Nephron progenitor cell (in vitro differentiated cells): ENCODE measurements around the gene BLOC1S5.
"Not testable (repeated sequence)": the region's sequence is repeated elsewhere in the genome, so short reads cannot be mapped to it uniquely, and the experiment has no call there.

Experiments used
- DNase-seq: peaks from one replicate; pipeline ENCODE4 v3.0.0; 2021
- H3K27ac Mint-ChIP-seq: 2 replicates; pipeline ENCODE4 v1.8.0; 2021; ENCODE audit warnings: mild to moderate bottlenecking, moderate library complexity, mixed read lengths
- H3K27me3 Mint-ChIP-seq: 2 replicates; pipeline ENCODE4 v1.8.0; 2021; ENCODE audit warnings: mild to moderate bottlenecking, low read depth, mixed read lengths; ENCODE audit not compliant: poor library complexity
- H3K36me3 Mint-ChIP-seq: 2 replicates; pipeline ENCODE4 v1.8.0; 2021; ENCODE audit warnings: low read depth, mixed read lengths
- H3K4me1 Mint-ChIP-seq: 2 replicates; pipeline ENCODE4 v1.8.0; 2021; ENCODE audit warnings: mixed read lengths
- H3K4me3 Mint-ChIP-seq: 2 replicates; pipeline ENCODE4 v1.8.0; 2021; ENCODE audit warnings: mild to moderate bottlenecking, moderate library complexity, mixed read lengths
- H3K9me3 Mint-ChIP-seq: 2 replicates; pipeline ENCODE4 v1.8.0; 2021; ENCODE audit warnings: mild to moderate bottlenecking, moderate library complexity, mixed read lengths
- TF ChIP-seq, protein P1 (sequence below): fragments of 200-600 bp; sonication (generic); IDR thresholded peaks from 2 replicates; pipeline ENCODE4 v1.5.0; 2021; ENCODE audit warnings: antibody characterized with exemption

Gene BLOC1S5

DNA sequence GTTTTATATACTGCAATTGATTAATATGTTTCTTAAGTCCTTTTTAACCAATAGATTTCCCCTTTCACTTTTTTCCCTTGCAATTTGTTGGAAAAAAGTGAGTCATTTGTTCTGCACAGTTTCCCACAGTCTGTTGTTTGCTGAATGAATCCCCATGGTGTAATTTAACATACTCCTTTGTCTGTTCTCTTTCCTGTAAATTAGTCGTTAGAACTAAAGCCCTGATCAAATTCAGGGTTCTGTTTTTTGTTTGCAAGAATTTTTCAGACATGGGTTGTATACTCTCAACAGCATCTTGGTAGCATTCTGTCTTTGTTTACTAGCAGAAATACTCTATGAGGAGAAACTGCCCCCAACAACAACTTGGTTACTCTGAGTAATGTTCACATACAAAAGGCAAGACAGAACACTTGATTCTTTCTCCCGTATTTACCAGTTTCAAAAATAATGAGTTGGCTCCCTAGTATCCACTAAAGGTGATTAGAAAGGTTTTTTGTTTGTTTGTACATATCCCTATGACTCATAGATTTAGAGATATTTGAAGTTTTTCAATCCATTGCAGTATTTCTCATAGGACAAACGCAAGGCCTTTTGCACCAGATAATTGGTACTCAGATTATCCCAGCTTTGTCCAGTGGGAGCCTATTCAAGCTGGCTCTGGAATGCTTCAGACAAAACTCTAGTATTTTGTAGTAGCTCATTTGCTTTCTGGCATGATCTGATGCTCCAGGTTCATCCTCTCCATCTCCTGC lies 16.5 kb downstream of the BLOC1S5 start:
- H3K4me1 Mint-ChIP-seq, result no peaks in the 10 kb centered on the region
- H3K4me3 Mint-ChIP-seq, result no peak overlapping the region
- peaks cover 62% of the 10 kb centered on the region for H3K9me3 Mint-ChIP-seq
- TF ChIP-seq, protein P1, sequence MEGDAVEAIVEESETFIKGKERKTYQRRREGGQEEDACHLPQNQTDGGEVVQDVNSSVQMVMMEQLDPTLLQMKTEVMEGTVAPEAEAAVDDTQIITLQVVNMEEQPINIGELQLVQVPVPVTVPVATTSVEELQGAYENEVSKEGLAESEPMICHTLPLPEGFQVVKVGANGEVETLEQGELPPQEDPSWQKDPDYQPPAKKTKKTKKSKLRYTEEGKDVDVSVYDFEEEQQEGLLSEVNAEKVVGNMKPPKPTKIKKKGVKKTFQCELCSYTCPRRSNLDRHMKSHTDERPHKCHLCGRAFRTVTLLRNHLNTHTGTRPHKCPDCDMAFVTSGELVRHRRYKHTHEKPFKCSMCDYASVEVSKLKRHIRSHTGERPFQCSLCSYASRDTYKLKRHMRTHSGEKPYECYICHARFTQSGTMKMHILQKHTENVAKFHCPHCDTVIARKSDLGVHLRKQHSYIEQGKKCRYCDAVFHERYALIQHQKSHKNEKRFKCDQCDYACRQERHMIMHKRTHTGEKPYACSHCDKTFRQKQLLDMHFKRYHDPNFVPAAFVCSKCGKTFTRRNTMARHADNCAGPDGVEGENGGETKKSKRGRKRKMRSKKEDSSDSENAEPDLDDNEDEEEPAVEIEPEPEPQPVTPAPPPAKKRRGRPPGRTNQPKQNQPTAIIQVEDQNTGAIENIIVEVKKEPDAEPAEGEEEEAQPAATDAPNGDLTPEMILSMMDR, result no peak
- no peak for DNase-seq
- peaks cover 90% of the 10 kb centered on the region for H3K36me3 Mint-ChIP-seq
- no peaks in the 10 kb centered on the region for H3K27me3 Mint-ChIP-seq
- H3K27ac Mint-ChIP-seq, result no peak overlapping the region

DNA sequence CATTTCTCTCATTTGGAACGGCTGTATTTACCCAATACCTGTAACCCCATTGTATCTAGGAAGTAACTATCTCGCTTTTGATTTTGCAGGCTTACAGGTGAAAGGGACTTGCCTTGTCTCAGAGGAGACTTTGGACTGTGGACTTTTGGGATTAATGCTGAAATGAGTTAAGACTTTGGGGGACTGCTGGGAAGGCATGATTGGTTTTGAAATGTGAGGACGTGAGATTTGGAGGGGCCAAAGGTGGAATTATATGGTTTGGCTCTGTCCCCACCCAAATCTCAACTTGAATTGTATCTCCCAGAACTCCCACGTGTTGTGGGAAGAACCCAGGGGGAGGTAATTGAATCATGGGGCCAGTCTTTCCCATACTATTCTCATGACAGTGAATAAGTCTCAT lies 18.4 kb downstream of the BLOC1S5 start:
- H3K27ac Mint-ChIP-seq, H3K4me3 Mint-ChIP-seq, H3K4me1 Mint-ChIP-seq, H3K27me3 Mint-ChIP-seq, DNase-seq: not testable (repeated sequence)
- H3K9me3 Mint-ChIP-seq, result peaks cover 57% of the 10 kb centered on the region
- peaks cover 89% of the 10 kb centered on the region for H3K36me3 Mint-ChIP-seq

DNA sequence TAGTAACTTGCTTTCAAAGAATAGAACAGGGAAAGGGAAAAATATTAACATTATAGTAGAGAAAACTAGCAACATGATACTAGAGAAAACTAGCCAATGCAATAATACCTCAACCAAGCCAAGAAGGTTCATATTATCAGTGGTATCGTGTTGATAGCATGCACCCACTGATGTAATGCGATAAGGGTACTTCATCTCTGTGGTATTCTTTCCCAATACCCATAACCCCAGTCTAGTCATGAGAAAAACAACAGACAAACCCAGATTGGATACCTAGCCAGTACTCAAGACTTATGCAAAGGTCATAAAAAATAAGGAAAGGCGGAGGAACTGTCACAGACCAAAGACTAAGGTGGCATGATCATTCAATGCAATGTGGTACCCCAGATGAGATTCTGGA lies 21.0 kb downstream of the BLOC1S5 start:
- H3K9me3 Mint-ChIP-seq, result peaks cover 63% of the 10 kb centered on the region
- H3K4me1 Mint-ChIP-seq, result no peaks in the 10 kb centered on the region
- no peak overlapping the region for H3K27ac Mint-ChIP-seq
- no peak for DNase-seq
- no peak overlapping the region for H3K4me3 Mint-ChIP-seq
- no peaks in the 10 kb centered on the region for H3K27me3 Mint-ChIP-seq
- peaks cover 98% of the 10 kb centered on the region for H3K36me3 Mint-ChIP-seq
- TF ChIP-seq, protein P1, result no peak

DNA sequence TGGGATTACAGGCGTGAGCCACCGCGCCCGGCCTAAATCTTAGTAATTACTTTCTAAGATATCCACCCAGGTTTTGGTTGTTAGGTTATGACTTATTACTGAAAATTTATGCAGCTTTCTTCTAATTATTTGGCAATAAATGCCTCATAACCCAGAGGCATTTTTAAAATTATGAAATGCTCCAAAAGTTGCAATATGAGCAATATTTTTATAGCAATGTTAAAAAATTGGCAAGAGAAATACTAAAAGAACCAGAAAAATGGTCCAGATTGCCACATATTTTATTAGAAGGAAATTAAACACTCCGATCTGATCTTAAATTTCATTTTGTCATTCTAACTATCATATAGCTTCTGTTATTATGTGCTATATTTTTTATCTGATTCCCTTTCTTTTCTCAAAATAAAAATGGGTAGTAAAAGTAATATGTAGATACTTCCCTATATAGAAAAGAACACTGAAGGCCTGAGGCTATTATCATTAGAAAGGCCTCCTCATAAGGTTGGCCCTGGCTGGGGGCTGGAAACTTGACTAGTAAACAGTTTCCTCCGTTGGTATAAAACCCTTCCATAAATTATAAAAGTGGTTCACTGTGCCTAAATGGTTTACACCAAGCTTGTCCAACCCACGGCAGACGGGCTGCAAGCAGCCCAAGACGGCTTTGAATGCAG lies 22.1 kb downstream of the BLOC1S5 start:
- Mint-ChIP-seq H3K36me3 (peaks cover 98% of the 10 kb centered on the region), H3K4me1 (no peaks in the 10 kb centered on the region), H3K9me3 (peaks cover 63% of the 10 kb centered on the region), H3K27me3 (no peaks in the 10 kb centered on the region), H3K4me3 (no peak overlapping the region), H3K27ac (no peak overlapping the region)
- TF ChIP-seq, protein P1, result no peak
- no peak for DNase-seq

DNA sequence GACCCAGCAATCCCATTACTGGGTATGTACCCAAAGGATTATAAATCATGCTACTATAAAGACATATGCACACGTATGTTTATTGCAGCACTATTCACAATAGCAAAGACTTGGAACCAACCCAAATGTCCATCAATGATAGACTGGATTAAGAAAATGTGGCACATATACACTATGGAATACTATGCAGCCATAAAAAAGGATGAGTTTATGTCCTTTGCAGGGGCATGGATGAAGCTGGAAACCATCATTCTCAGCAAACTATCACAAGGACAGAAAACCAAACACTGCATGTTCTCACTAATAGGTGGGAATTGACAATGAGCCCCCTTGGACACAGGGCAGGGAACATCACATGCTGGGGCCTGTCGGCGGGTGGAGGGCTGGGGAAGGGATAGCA lies 30.1 kb downstream of the BLOC1S5 start:
- DNase-seq, H3K4me1 Mint-ChIP-seq, H3K27ac Mint-ChIP-seq, H3K4me3 Mint-ChIP-seq, H3K27me3 Mint-ChIP-seq: not testable (repeated sequence)
- Mint-ChIP-seq H3K9me3 (peaks cover 86% of the 10 kb centered on the region), H3K36me3 (peaks cover 95% of the 10 kb centered on the region)

DNA sequence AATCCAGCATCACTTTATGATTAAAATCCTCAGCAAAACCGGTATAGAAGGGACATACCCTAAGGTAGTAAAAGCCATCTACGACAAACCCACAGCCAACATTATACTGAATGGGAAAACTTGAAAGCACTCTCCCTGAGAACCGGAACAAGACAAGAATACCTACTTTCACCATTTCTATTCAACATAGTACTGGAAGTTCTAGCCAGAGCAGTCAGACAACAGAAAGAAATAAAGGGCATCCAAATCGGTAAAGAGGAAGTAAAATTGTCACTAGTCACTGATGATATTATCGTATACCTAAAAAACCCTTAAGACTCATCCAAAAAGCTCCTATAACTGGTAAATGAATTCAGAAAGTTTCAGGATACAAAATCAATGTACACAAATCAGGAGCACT lies 33.3 kb downstream of the BLOC1S5 start:
- H3K27ac Mint-ChIP-seq, result no peak overlapping the region
- peaks cover 18% of the 10 kb centered on the region for H3K4me1 Mint-ChIP-seq
- H3K4me3 Mint-ChIP-seq, result no peak overlapping the region
- peaks cover 71% of the 10 kb centered on the region for H3K36me3 Mint-ChIP-seq
- DNase-seq, result no peak
- TF ChIP-seq, protein P1, result no peak
- H3K9me3 Mint-ChIP-seq, result peaks cover 58% of the 10 kb centered on the region
- no peaks in the 10 kb centered on the region for H3K27me3 Mint-ChIP-seq
